KBM-7 (cell line): ENCODE results near the gene PRKCE.
A peak's percentile ranks its signal among the peaks of the same experiment; 100 is the strongest.

Source experiments
- DNase-seq: peaks from one replicate; pipeline ENCODE4 v3.0.0-alpha.2; 2015
- in situ Hi-C: fragments of 300-500 bp; cut with MboI; formaldehyde crosslinking; loops from 2 replicates; pipeline ENCODE4 v1.14.3; 2020; ENCODE audit warnings: low sequenced_read_pairs, low pct_unique_long_range_greater_than_20kb, mixed read lengths

PRKCE gene

GRCh38 chr2:45763797-45764196 is 112.3 kb downstream of the PRKCE start:
- in situ Hi-C loops, result no loop called here
- no peak for DNase-seq

GRCh38 chr2:45765007-45765727 is 113.7 kb downstream of the PRKCE start:
- DNase-seq, result peak; percentile 76
- in situ Hi-C loops, result no loop called here

GRCh38 chr2:45765728-45766254 is 114.3 kb downstream of the PRKCE start:
- in situ Hi-C loops, result no loop called here
- no peak for DNase-seq

- in situ Hi-C loops, result no loop called here
Observed at GRCh38 chr2:45768208-45768607, 116.7 kb downstream of the PRKCE start.

GRCh38 chr2:45769056-45769455 is 117.6 kb downstream of the PRKCE start:
- DNase-seq, result no peak
- in situ Hi-C loops, result no loop called here

More at GRCh38 chr2:45768208-45768607, 116.7 kb downstream of the PRKCE start:
- DNase-seq, result no peak

- no peak for DNase-seq
- in situ Hi-C loops, result no loop called here
Observed at GRCh38 chr2:45769854-45770576, 118.5 kb downstream of the PRKCE start.

- DNase-seq, result no peak
- in situ Hi-C loops, result no loop called here
Observed at GRCh38 chr2:45770811-45771210, 119.3 kb downstream of the PRKCE start.

GRCh38 chr2:45771261-45771660 is 119.8 kb downstream of the PRKCE start:
- in situ Hi-C loops, result no loop called here
- peak; percentile 78 for DNase-seq

- DNase-seq, result no peak
- in situ Hi-C loops, result no loop called here
Observed at GRCh38 chr2:45772038-45772437, 120.6 kb downstream of the PRKCE start.

- no peak for DNase-seq
- in situ Hi-C loops, result no loop called here
Observed at GRCh38 chr2:45773909-45774308, 122.4 kb downstream of the PRKCE start.

GRCh38 chr2:45774688-45775244 is 123.3 kb downstream of the PRKCE start:
- in situ Hi-C loops, result no loop called here

GRCh38 chr2:45776160-45776955 is 124.9 kb downstream of the PRKCE start:
- in situ Hi-C loops, result no loop called here
- no peak for DNase-seq

More at GRCh38 chr2:45774688-45775244, 123.3 kb downstream of the PRKCE start:
- DNase-seq, result no peak

GRCh38 chr2:45777996-45778719 is 126.7 kb downstream of the PRKCE start:
- in situ Hi-C loops, result no loop called here
- DNase-seq, result no peak

GRCh38 chr2:45778720-45779171 is 127.3 kb downstream of the PRKCE start:
- DNase-seq, result peak; percentile 73
- in situ Hi-C loops, result no loop called here

GRCh38 chr2:45780541-45781463 is 129.3 kb downstream of the PRKCE start:
- DNase-seq, result no peak
- in situ Hi-C loops, result no loop called here

- DNase-seq, result no peak
- in situ Hi-C loops, result no loop called here
Observed at GRCh38 chr2:45781464-45781811, 130.0 kb downstream of the PRKCE start.

- in situ Hi-C loops, result no loop called here
- DNase-seq, result no peak
Observed at GRCh38 chr2:45782436-45782835, 131.0 kb downstream of the PRKCE start.

GRCh38 chr2:45782986-45783385 is 131.5 kb downstream of the PRKCE start:
- in situ Hi-C loops, result no loop called here
- DNase-seq, result no peak
